Smooth muscle cell (in vitro differentiated cells): ENCODE data around the gene TNFRSF1B. TPM values are rescaled to one million over a fixed set of nuclear protein-coding genes. Genes with fewer than 3 reads are reported as not detected.

Experiments used
- DNase-seq: peaks from one replicate; lab custom pipeline; 2025; ENCODE audit not compliant: unreplicated experiment; lab: John Stamatoyannopoulos, UW
- H2AFZ ChIP-seq: fragments of 200-600 bp; sonication (generic); 2 replicates; pipeline ENCODE4 v1.6.0; 2016; ENCODE audit warnings: antibody characterized with exemption, low read depth, mild to moderate bottlenecking
- H3F3A ChIP-seq: fragments of 200-600 bp; sonication (generic); 2 replicates; pipeline ENCODE4 v1.6.0; 2017; ENCODE audit warnings: antibody characterized with exemption, low read depth
- H3K27ac ChIP-seq: fragments of 200-600 bp; sonication (generic); 2 replicates; pipeline ENCODE4 v1.5.1; 2016; ENCODE audit warnings: low read depth, mild to moderate bottlenecking
- H3K27me3 ChIP-seq: fragments of 200-600 bp; sonication (generic); 2 replicates; pipeline ENCODE4 v1.6.1; 2016; ENCODE audit warnings: low read depth, mild to moderate bottlenecking
- H3K36me3 ChIP-seq: fragments of 200-600 bp; sonication (generic); 2 replicates; pipeline ENCODE4 v1.5.1; 2016; ENCODE audit warnings: low read depth
- H3K4me1 ChIP-seq: fragments of 200-600 bp; sonication (generic); 2 replicates; pipeline ENCODE4 v1.5.1; 2016; ENCODE audit warnings: low read depth
- H3K4me2 ChIP-seq: fragments of 200-600 bp; sonication (generic); 2 replicates; pipeline ENCODE4 v1.6.0; 2016; ENCODE audit warnings: mild to moderate bottlenecking
- H3K4me3 ChIP-seq: fragments of 200-600 bp; sonication (generic); 2 replicates; pipeline ENCODE4 v1.5.1; 2016; ENCODE audit warnings: mild to moderate bottlenecking
- H3K79me2 ChIP-seq: fragments of 200-600 bp; sonication (generic); 2 replicates; pipeline ENCODE4 v1.6.0; 2016; ENCODE audit warnings: low read depth, mild to moderate bottlenecking
- H3K9ac ChIP-seq: fragments of 200-600 bp; sonication (generic); 2 replicates; pipeline ENCODE4 v1.6.0; 2016; ENCODE audit warnings: low read depth
- H3K9me3 ChIP-seq: fragments of 200-600 bp; sonication (generic); replicated peaks from 2 replicates; pipeline ENCODE4 v1.5.1; 2016; ENCODE audit warnings: low read depth
- H4K20me1 ChIP-seq: fragments of 200-600 bp; sonication (generic); 2 replicates; pipeline ENCODE4 v1.6.0; 2016; ENCODE audit warnings: low read depth
- CTCF ChIP-seq: fragments of 200-600 bp; sonication (generic); IDR thresholded peaks from 2 replicates; pipeline ENCODE4 v1.5.1; 2017; ENCODE audit warnings: borderline replicate concordance, mild to moderate bottlenecking, antibody characterized with exemption; ENCODE audit not compliant: insufficient read depth, poor library complexity, severe bottlenecking
- WGBS: methylation state at CpG from one replicate; pipeline ENCODE4 v1.1.7; 2016; ENCODE audit warnings: low lambda C conversion rate; 5-methylcytosine and 5-hydroxymethylcytosine counted together
- polyA plus RNA-seq: library from polyadenylated mRNA; unstranded; fragments of >200 nt; fragmentation: Nextera tagmentation; extraction: Ambion mirVana; gene quantifications from 2 replicates; pipeline ENCODE4 v1.2.1, GENCODE V29; 2016
- total RNA-seq: library from RNA; depleted of rRNA; stranded (reverse); fragments of >200 nt; gene quantifications from 2 replicates; pipeline ENCODE4 v1.2.3, GENCODE V29; 2014

The TNFRSF1B gene
- total and polyA plus RNA-seq, 2 experiments from 2014 or later, result 9.0 to 20.3 TPM

GRCh38 chr1:12140515-12141162 is 26.2 kb upstream of the TNFRSF1B start:
- H3K4me2 ChIP-seq, result no peak overlapping the region
- no peak overlapping the region for H2AFZ ChIP-seq
- H3K4me1 ChIP-seq, result peaks cover 3% of the 10 kb centered on the region
- H3K4me3 ChIP-seq, result no peak overlapping the region
- H3K36me3 ChIP-seq, result no peaks in the 10 kb centered on the region
- no peak overlapping the region for H3K9ac ChIP-seq
- no peaks in the 10 kb centered on the region for H4K20me1 ChIP-seq
- no peak for TF ChIP-seq CTCF
- no peaks in the 10 kb centered on the region for H3K79me2 ChIP-seq
- no peak for DNase-seq
- H3K27me3 ChIP-seq, result no peaks in the 10 kb centered on the region
- H3K27ac ChIP-seq, result no peak overlapping the region
- no peaks in the 10 kb centered on the region for H3K9me3 ChIP-seq
- H3F3A ChIP-seq, result peaks cover 4% of the 10 kb centered on the region
- 87% methylated on average over 10 of the region's 12 CpGs for WGBS

- no peak overlapping the region for H3K4me3 ChIP-seq
- H3K9me3 ChIP-seq, result no peaks in the 10 kb centered on the region
- H3K36me3 ChIP-seq, result no peaks in the 10 kb centered on the region
- H2AFZ ChIP-seq, result no peak overlapping the region
- no peak for DNase-seq
- peaks cover 3% of the 10 kb centered on the region for H3K4me1 ChIP-seq
- no peaks in the 10 kb centered on the region for H4K20me1 ChIP-seq
- H3K4me2 ChIP-seq, result no peak overlapping the region
- no peak overlapping the region for H3K9ac ChIP-seq
- peaks cover 4% of the 10 kb centered on the region for H3F3A ChIP-seq
- H3K79me2 ChIP-seq, result no peaks in the 10 kb centered on the region
- WGBS, result 84% methylated on average over 19 of the region's 21 CpGs
- no peak for TF ChIP-seq CTCF
- H3K27me3 ChIP-seq, result no peaks in the 10 kb centered on the region
- H3K27ac ChIP-seq, result no peak overlapping the region
Measured at GRCh38 chr1:12141163-12141850, 25.5 kb upstream of the TNFRSF1B start.

- Histone ChIP-seq H3K9ac (no peak overlapping the region), H3K4me3 (no peak overlapping the region), H3F3A (peaks cover 4% of the 10 kb centered on the region), H3K27me3 (no peaks in the 10 kb centered on the region), H3K9me3 (no peaks in the 10 kb centered on the region), H4K20me1 (no peaks in the 10 kb centered on the region), H3K4me2 (no peak overlapping the region), H3K27ac (no peak overlapping the region), H3K79me2 (no peaks in the 10 kb centered on the region), H2AFZ (no peak overlapping the region), H3K4me1 (peaks cover 3% of the 10 kb centered on the region), H3K36me3 (no peaks in the 10 kb centered on the region)
- WGBS, result 85% methylated on average over 18 of the region's 18 CpGs
- DNase-seq, result no peak
- no peak for TF ChIP-seq CTCF
Measured at GRCh38 chr1:12142141-12142823, 24.5 kb upstream of the TNFRSF1B start.
